GM19193 (cell line): ENCODE results near the gene PRKN.

Source experiments
- POLR2A ChIP-seq: IDR thresholded peaks from 4 replicates; pipeline ENCODE4 v1.6.1; 2011; ENCODE audit not compliant: insufficient read depth, insufficient read length; ENCODE audit errors: extremely low read depth

Gene PRKN

GRCh38 chr6:162239330-162239729 is 488.2 kb downstream of the PRKN start:
- TF ChIP-seq POLR2A, result no peak

- TF ChIP-seq POLR2A, result no peak
Measured at GRCh38 chr6:162238675-162239074, 488.9 kb downstream of the PRKN start.

GRCh38 chr6:162237331-162237730 is 490.2 kb downstream of the PRKN start:
- TF ChIP-seq POLR2A, result no peak

GRCh38 chr6:162234631-162235030 is 492.9 kb downstream of the PRKN start:
- no peak for TF ChIP-seq POLR2A

GRCh38 chr6:162230147-162230752 is 497.3 kb downstream of the PRKN start:
- TF ChIP-seq POLR2A, result no peak

GRCh38 chr6:162229093-162229492 is 498.5 kb downstream of the PRKN start:
- no peak for TF ChIP-seq POLR2A

- no peak for TF ChIP-seq POLR2A
Measured at GRCh38 chr6:162226803-162227202, 500.8 kb downstream of the PRKN start.

- TF ChIP-seq POLR2A, result no peak
Measured at GRCh38 chr6:162222521-162222920, 505.0 kb downstream of the PRKN start.

- no peak for TF ChIP-seq POLR2A
Measured at GRCh38 chr6:162220876-162221275, 506.7 kb downstream of the PRKN start.

GRCh38 chr6:162219266-162219665 is 508.3 kb downstream of the PRKN start:
- no peak for TF ChIP-seq POLR2A

GRCh38 chr6:162217811-162218493 is 509.6 kb downstream of the PRKN start:
- TF ChIP-seq POLR2A, result no peak

GRCh38 chr6:162217058-162217457 is 510.5 kb downstream of the PRKN start:
- TF ChIP-seq POLR2A, result no peak

- TF ChIP-seq POLR2A, result no peak
Measured at GRCh38 chr6:162211777-162212176, 515.8 kb downstream of the PRKN start.

GRCh38 chr6:162211022-162211421 is 516.5 kb downstream of the PRKN start:
- TF ChIP-seq POLR2A, result no peak

- TF ChIP-seq POLR2A, result no peak
Measured at GRCh38 chr6:162203287-162203686, 524.3 kb downstream of the PRKN start.

- TF ChIP-seq POLR2A, result no peak
Measured at GRCh38 chr6:162200945-162201690, 526.4 kb downstream of the PRKN start.
